ENCODE results near the gene U2AF2.

U2AF2 gene

GRCh38 chr19:55650602-55651230, 4.1 kb upstream of the U2AF2 start:
- no peak overlapping the region for H3K27ac ChIP-seq
- TF ChIP-seq, protein P1, sequence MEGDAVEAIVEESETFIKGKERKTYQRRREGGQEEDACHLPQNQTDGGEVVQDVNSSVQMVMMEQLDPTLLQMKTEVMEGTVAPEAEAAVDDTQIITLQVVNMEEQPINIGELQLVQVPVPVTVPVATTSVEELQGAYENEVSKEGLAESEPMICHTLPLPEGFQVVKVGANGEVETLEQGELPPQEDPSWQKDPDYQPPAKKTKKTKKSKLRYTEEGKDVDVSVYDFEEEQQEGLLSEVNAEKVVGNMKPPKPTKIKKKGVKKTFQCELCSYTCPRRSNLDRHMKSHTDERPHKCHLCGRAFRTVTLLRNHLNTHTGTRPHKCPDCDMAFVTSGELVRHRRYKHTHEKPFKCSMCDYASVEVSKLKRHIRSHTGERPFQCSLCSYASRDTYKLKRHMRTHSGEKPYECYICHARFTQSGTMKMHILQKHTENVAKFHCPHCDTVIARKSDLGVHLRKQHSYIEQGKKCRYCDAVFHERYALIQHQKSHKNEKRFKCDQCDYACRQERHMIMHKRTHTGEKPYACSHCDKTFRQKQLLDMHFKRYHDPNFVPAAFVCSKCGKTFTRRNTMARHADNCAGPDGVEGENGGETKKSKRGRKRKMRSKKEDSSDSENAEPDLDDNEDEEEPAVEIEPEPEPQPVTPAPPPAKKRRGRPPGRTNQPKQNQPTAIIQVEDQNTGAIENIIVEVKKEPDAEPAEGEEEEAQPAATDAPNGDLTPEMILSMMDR (conservative IDR thresholded peaks at IDR 0.05), result no peak

DNA sequence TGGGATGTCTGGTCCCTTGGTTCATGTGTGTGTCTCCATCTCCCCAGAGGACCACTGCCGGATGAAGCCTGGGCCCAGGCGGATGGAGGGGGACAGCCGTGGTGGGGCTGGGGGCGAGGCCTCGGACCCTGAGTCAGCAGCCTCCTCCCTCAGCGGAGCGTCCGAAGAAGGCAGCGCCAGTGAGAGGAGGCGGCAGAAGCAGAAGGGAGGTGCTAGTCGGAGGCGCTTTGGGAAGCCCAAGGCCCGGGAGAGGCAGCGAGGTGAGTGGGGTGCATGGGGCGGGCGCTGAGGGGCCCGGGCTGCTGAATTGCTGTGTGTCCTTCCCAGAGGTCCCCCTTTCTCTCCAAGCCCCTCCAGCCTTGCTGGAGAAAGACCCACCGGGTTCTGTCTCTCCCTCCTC, 3.6 kb upstream of the U2AF2 start:
- TF ChIP-seq, protein P1 (conservative IDR thresholded peaks at IDR 0.05), result no peak
- H3K27ac ChIP-seq, result no peak overlapping the region

DNA sequence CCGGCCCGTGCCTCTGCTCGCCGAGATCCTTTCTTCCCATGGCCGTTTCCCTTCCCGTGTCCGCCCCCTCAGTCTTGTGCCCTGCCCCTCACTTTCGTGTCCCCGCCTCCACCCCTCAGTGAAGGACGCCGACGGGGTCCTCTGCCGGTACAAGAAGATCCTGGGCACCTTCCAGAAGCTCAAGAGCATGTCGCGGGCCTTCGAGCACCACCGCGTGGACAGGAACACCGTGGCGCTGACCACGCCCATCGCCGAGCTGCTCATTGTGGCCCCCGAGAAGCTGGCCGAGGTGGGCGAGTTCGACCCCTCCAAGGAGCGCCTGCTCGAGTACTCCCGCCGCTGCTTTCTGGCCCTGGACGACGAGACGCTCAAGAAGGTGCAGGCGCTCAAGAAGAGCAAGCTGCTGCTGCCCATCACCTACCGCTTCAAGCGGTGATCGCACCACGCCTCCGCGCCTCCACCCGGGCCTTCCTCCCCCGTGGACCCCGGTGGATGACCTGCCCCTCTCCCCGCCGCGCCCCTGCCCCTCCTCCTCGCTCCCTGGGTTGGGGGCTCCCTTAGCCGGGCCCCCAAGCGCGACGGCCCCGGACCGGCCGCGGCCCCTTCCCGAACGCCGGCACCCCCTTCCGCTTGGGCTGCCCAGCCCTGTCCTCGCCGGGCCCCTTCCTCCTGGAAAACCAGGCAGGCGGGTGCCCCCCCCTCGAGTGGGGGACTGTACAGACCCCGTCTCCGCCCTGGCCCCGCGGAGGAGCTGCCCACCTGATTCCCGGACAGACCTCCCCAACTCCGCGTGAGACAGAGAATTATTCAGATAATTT, 2.3 kb upstream of the U2AF2 start:
- TF ChIP-seq, protein P1 (conservative IDR thresholded peaks at IDR 0.05), result no peak
- peak overlapping the region; percentile 100 for H3K27ac ChIP-seq

GRCh38 chr19:55653651-55654322, 1.0 kb upstream of the U2AF2 start:
- peak overlapping the region; percentile 100 for H3K27ac ChIP-seq
- TF ChIP-seq, protein P1 (conservative IDR thresholded peaks at IDR 0.05), result peak; percentile 99

DNA sequence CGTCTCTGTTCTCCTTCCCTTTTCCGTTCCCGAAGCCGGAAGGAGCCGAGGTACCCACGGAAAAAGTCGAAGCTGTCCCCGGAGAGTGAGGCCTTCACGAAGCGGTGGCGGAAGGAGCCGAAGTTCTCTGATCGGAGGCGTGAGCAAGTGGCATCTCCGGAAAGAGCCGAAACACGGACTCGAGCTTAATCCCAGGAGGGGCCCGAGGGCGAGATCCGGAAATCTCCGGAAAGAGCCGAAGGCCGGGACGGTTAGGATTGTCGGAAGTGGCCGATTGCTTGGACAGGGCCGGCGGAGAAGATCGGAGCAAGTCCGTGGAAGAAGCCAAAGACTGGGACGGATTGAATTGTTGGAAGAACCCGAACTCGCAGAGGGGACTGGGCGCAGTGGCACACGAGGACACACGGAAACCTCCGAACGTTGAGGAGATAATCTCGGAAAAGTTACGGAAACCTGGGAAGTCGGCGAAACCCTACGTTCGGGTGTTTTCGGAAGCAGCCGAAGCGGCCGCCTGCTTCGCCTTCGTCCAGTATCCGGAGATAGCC, 440 bp upstream of the U2AF2 start:
- TF ChIP-seq, protein P1 (conservative IDR thresholded peaks at IDR 0.05), result no peak
- peak overlapping the region; percentile 100 for H3K27ac ChIP-seq

GRCh38 chr19:55655648-55656040, 809 bp downstream of the U2AF2 start:
- TF ChIP-seq, protein P1 (conservative IDR thresholded peaks at IDR 0.05), result no peak
- peak overlapping the region; percentile 100 for H3K27ac ChIP-seq

GRCh38 chr19:55656552-55656951, 1.7 kb downstream of the U2AF2 start:
- H3K27ac ChIP-seq, result peak overlapping the region; percentile 100
- TF ChIP-seq, protein P1 (conservative IDR thresholded peaks at IDR 0.05), result no peak
